Heart left ventricle (tissue), 16 donors: ENCODE results near the gene LAMTOR1. TPM values are rescaled to one million over a fixed set of nuclear protein-coding genes. Genes with fewer than 3 reads are reported as not detected.

ENCODE experiments used
- ATAC-seq, 4 donors: fragments of 200-7000 bp; cut with Tn5 transposase; one replicate each; pipeline ENCODE4 v1.9.1; 2020 to 2022; ENCODE audit warnings: moderate library complexity in 4 of 4, mild to moderate bottlenecking in 3 of 4, moderate number of reproducible peaks in 1 of 4
- DNase-seq, 5 donors: peaks; one replicate each; pipeline ENCODE4 v3.0.0-alpha.2; 2020
- H3K27ac ChIP-seq, 12 donors: fragments of 200-600 bp; sonication (generic) in 4 of 12; one replicate each; pipeline versions ENCODE4 v1.5.0 to v1.8.0; 2016 to 2022; ENCODE audit warnings: mild to moderate bottlenecking in 2 of 12
- H3K27me3 ChIP-seq, 9 donors: fragments of 200-600 bp; sonication (generic) in 2 of 9; one replicate each; pipeline versions ENCODE4 v1.5.1 to v1.8.0; 2016 to 2022; ENCODE audit warnings: mild to moderate bottlenecking in 3 of 9
- H3K36me3 ChIP-seq, 9 donors: fragments of 200-600 bp; sonication (generic) in 2 of 9; one replicate each; pipeline versions ENCODE4 v1.5.0 to v1.8.0; 2018 to 2022; ENCODE audit warnings: mild to moderate bottlenecking in 2 of 9
- H3K4me1 ChIP-seq, 12 donors: fragments of 200-600 bp; sonication (generic) in 4 of 12; one replicate each; pipeline versions ENCODE4 v1.5.0 to v1.8.0; 2016 to 2022; ENCODE audit warnings: mild to moderate bottlenecking in 3 of 12
- H3K4me3 ChIP-seq, 12 donors: fragments of 200-600 bp; sonication (generic) in 4 of 12; one replicate each; pipeline versions ENCODE4 v1.5.0 to v1.8.0; 2017 to 2022; ENCODE audit warnings: mild to moderate bottlenecking in 9 of 12, moderate library complexity in 4 of 12
- H3K9me3 ChIP-seq, 12 donors: fragments of 200-600 bp; sonication (generic) in 4 of 12; one replicate each; pipeline versions ENCODE4 v1.5.0 to v1.8.0; 2016 to 2022; ENCODE audit warnings: mild to moderate bottlenecking in 1 of 12
- POLR2A ChIP-seq, 2 donors: fragments of 450-650 bp; IDR thresholded peaks; one replicate each; pipeline ENCODE4 v1.6.1; 2017; ENCODE audit warnings: antibody characterized with exemption in 2 of 2, mild to moderate bottlenecking in 2 of 2, moderate library complexity in 2 of 2
- WGBS, 4 donors: extraction: QIAGEN DNeasy Blood & Tissue Kit in 2 of 4; methylation state at CpG; one replicate each; pipeline versions ENCODE4 v1.1.5 to v1.1.7; 2013 to 2018; 5-methylcytosine and 5-hydroxymethylcytosine counted together
- intact Hi-C, 10 donors: fragments of 100-400 bp; cut with DNase I; formaldehyde crosslinking; loops; one replicate each; pipeline versions ENCODE4 v1.11.1 to v1.14.2; 2022
- polyA plus RNA-seq, 2 donors: library from polyadenylated mRNA; stranded (reverse); fragments of 200-250 nt; gene quantifications; one replicate each; pipeline ENCODE4 v1.2.3, GENCODE V29; 2013
- total RNA-seq, 9 donors: library from RNA; depleted of rRNA in 2 of 9; stranded (reverse); fragments of >200 nt in 2 of 9; fragmentation: NEBNext Ultra II Directional in 3 of 9; extraction: Animal tissue kit (Norgen Biotek cat#: 25700) in 3 of 9; gene quantifications; one replicate each; pipeline versions ENCODE4 v1.1.0 to v1.2.4, GENCODE V29; 2016 to 2023
- TF ChIP-seq, protein P1 (sequence below), 12 donors: fragments of 200-600 bp; sonication (generic) in 4 of 12; IDR thresholded peaks; one replicate each; pipeline versions ENCODE4 v1.5.0 to v1.8.0; 2018 to 2022; ENCODE audit warnings: antibody characterized with exemption in 12 of 12, mild to moderate bottlenecking in 5 of 12
- donor health status: ischemic (EF 13 %, LVEDD 7.1; RV severe dilation, severe dysfunction).
- donor health status: healthy with polysubstance abuse.
- donor health status: DM: no; HTN: yes; CAD: no.
- donor health status: DM: no; HTN: no; CAD: no.
- donor health status: ischemic (EF 25% LVEDD 6.9; RV normal size, moderate dysfunction).
- donor health status: ischemic (EF 25% LVEDD 5.7; RV mildly dilated, moderate dysfunction).
- donor health status: healthy.
- donor health status: DM: yes; HTN: yes; CAD: no.
- donor health status: ischemic (EF 35%, LVEDD 5.7; RV mildly dilated, moderate dysfunction).
- donor health status: nonischemic (EF 11% LVEDD 7.7; RV severe dilation, severe dysfunction).
- donor health status: DM: yes; HTN: yes; CAD: no.
- donor health status: PGD.
- donor health status: ischemic (EF 29% LVEDD 5.4; RV normal size, mild dysfunction).
- donor health status: nonischemic (EF 23%, LVEDD 6.1; RV moderate dilation, normal function).

The LAMTOR1 gene
- total and polyA plus RNA-seq, 11 donors = 68.7 to 159 (median 84.8) TPM

DNA sequence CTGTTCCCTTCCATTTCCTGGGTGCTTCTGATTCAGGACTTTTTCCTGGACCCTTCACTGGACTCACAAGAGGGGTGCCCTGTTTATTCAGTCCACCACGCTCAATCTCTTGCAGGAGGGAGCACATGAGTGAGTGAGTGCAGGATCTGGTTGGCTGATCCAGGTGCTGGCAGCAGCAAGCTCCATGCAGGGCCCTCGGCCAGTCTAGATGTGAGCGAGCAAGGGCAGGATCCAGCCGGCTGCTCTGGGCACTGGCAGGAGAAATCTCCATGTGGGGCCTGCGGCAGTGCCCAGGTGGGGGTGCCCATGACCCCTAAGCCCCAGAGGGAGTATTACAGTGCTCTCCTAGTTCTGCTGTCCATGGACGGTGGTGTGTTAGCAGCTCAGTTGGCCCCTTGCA, 20.9 kb upstream of the LAMTOR1 start:
- Histone ChIP-seq H3K4me3 (no peak overlapping the region), H3K36me3 (no peaks in the 10 kb centered on the region), H3K27me3 (peaks cover 0 to 3% (median 0%) of the 10 kb centered on the region in 9 donors), H3K27ac (no peak overlapping the region), H3K4me1 (no peaks in the 10 kb centered on the region), H3K9me3 (peaks cover 0 to 5% (median 0%) of the 10 kb centered on the region in 12 donors)
- TF ChIP-seq, protein P1, sequence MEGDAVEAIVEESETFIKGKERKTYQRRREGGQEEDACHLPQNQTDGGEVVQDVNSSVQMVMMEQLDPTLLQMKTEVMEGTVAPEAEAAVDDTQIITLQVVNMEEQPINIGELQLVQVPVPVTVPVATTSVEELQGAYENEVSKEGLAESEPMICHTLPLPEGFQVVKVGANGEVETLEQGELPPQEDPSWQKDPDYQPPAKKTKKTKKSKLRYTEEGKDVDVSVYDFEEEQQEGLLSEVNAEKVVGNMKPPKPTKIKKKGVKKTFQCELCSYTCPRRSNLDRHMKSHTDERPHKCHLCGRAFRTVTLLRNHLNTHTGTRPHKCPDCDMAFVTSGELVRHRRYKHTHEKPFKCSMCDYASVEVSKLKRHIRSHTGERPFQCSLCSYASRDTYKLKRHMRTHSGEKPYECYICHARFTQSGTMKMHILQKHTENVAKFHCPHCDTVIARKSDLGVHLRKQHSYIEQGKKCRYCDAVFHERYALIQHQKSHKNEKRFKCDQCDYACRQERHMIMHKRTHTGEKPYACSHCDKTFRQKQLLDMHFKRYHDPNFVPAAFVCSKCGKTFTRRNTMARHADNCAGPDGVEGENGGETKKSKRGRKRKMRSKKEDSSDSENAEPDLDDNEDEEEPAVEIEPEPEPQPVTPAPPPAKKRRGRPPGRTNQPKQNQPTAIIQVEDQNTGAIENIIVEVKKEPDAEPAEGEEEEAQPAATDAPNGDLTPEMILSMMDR (IDR thresholded peaks at IDR 0.05) = no peak
- TF ChIP-seq POLR2A (IDR thresholded peaks at IDR 0.05) = no peak
- 81 to 94% (median 93%) methylated on average over 2 to 6 of the region's 6 CpGs for WGBS, 4 donors
- no peak for ATAC-seq
- intact Hi-C loops = no loop called here
- no peak for DNase-seq

DNA sequence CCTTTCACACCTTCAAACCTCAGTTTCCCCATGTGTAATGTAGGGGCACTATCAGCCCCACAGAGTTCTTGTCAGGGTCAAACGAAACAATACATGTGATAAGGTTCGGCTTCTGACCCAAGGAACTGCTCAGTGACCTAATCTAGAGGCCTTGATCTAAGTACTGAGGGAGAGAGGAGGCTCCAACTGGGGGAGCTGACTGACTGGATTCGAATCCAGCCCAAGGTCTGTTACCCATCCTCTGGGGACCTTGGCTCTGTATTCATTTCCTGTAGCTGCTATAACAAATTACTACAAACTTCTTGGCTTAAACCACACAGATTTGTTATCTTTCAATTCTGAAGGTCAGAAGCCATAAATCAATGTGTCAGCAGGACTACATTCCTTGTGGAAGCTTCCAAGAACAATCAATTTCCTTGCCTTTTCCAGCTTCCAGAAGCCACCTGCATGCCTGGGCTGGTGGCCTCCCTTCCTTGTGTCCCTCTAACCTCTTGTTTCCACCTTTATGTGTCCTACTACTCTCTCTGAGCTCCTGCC, 20.1 kb upstream of the LAMTOR1 start:
- H3K4me1 ChIP-seq = no peaks in the 10 kb centered on the region
- no peak for TF ChIP-seq POLR2A (IDR thresholded peaks at IDR 0.05)
- TF ChIP-seq, protein P1 (IDR thresholded peaks at IDR 0.05) = no peak
- H3K4me3 ChIP-seq = no peak overlapping the region
- H3K27ac ChIP-seq = no peak overlapping the region
- no peaks in the 10 kb centered on the region for H3K36me3 ChIP-seq
- ATAC-seq (no peak), DNase-seq (no peak)
- H3K9me3 ChIP-seq = peaks cover 0 to 3% (median 0%) of the 10 kb centered on the region in 12 donors
- H3K27me3 ChIP-seq = peaks cover 0 to 3% (median 0%) of the 10 kb centered on the region in 9 donors
- intact Hi-C loops = no loop called here
- whole genome bisulfite sequencing, 4 donors = 53 to 65% (median 55%) methylated on average over 3 of the region's 3 CpGs

DNA sequence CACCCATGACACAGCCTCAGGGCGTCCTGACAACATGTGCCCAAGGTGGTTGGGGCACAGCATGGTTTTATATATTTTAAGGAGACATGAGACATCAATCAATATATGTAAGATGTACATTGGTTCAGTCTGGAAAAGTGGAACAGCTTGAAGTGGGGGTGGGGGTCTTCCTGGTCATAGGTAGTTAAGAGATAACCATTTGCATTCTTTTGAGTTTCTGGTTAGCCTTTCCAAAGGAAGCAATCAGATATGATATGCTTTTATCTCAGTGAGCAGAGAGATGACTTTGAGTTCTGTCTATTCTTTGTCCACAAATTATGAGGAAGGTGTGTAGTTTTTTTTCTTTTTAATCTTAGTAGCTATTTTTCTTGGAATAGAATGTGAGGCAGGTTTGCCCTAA, 19.5 kb upstream of the LAMTOR1 start:
- H3K27ac ChIP-seq = no peak overlapping the region
- intact Hi-C loops = no loop called here
- no peaks in the 10 kb centered on the region for H3K4me1 ChIP-seq
- WGBS, 4 donors = 78 to 86% (median 84%) methylated on average over 1 of the region's 1 CpG
- no peak for TF ChIP-seq POLR2A (IDR thresholded peaks at IDR 0.05)
- TF ChIP-seq, protein P1 (IDR thresholded peaks at IDR 0.05) = no peak
- no peaks in the 10 kb centered on the region for H3K36me3 ChIP-seq
- no peak overlapping the region for H3K4me3 ChIP-seq
- ATAC-seq = no peak
- no peak for DNase-seq
- peaks cover 0 to 7% (median 0%) of the 10 kb centered on the region in 9 donors for H3K27me3 ChIP-seq
- no peaks in the 10 kb centered on the region for H3K9me3 ChIP-seq

DNA sequence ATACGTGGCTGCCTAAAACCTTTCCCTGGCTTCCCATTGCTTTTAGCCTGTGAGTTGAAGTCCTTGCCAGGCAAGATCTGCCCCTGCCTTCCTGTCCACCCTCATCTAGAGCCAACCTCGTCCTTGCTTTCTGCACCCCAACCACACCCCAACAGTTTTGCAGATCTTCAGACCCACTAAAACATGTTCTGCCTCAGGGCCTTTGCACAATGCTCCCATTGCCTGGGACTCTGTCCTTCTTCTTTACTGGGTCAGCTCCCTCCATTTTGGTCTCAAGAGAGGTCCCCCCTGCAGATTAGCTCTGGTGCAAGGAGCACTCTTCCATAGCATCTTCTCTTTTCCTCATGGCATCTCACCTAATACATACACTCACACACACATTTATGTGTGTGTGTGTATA, 17.8 kb upstream of the LAMTOR1 start:
- no peak overlapping the region for H3K4me3 ChIP-seq
- H3K9me3 ChIP-seq = no peaks in the 10 kb centered on the region
- intact Hi-C loops = no loop called here
- ATAC-seq (no peak), DNase-seq (no peak)
- 59 to 68% (median 65%) methylated on average over 2 of the region's 2 CpGs for WGBS, 4 donors
- TF ChIP-seq POLR2A (IDR thresholded peaks at IDR 0.05) = no peak
- TF ChIP-seq, protein P1 (IDR thresholded peaks at IDR 0.05) = no peak
- H3K27me3 ChIP-seq = peaks cover 0 to 8% (median 0%) of the 10 kb centered on the region in 9 donors
- H3K36me3 ChIP-seq = no peaks in the 10 kb centered on the region
- H3K4me1 ChIP-seq = no peaks in the 10 kb centered on the region
- H3K27ac ChIP-seq = no peak overlapping the region
